ENCODE results near the gene FOXK1. TPM values are rescaled to one million over a fixed set of nuclear protein-coding genes. Genes with fewer than 3 reads are reported as not detected.

The FOXK1 gene
- total RNA-seq, 1 donor from 2014 or later, result 53.6 TPM

DNA sequence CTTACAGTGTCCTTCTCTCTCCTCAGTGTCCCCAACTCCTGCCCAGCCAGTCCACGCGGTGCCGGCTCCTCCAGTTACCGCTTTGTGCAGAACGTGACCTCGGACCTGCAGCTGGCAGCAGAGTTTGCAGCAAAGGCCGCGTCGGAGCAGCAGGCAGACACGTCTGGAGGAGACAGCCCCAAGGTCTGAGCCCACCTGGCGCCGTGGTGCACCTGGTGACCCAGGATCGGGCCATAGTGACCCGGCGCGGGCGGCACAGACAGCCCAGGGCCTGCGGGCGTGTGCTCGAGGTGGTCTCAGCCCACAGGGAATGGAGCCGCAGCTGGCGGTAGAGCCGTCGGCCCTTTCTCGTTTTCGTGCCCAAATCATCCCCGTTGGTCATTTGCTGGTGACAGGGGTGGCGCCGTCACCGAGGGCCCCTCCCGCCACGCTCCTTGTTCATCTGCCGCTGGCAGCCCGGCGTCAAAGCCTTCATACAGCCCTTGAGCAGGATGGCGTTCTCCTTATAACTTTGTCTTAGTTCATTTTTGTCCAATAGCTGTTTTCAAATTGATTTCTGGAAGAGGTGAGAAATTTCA, 72.4 kb downstream of the FOXK1 start:
- no peak overlapping the region for H3K4me3 ChIP-seq (ENCODE audit: insufficient read depth, low read depth, low read length)
- no peak overlapping the region for H3K9ac ChIP-seq (ENCODE audit: low read length)
- no peak overlapping the region for H3K4me2 ChIP-seq (ENCODE audit: low read length)
- no peak for TF ChIP-seq EZH2 (IDR thresholded peaks at IDR 0.05; ENCODE audit: insufficient read depth, low read length)
- TF ChIP-seq, protein P1, sequence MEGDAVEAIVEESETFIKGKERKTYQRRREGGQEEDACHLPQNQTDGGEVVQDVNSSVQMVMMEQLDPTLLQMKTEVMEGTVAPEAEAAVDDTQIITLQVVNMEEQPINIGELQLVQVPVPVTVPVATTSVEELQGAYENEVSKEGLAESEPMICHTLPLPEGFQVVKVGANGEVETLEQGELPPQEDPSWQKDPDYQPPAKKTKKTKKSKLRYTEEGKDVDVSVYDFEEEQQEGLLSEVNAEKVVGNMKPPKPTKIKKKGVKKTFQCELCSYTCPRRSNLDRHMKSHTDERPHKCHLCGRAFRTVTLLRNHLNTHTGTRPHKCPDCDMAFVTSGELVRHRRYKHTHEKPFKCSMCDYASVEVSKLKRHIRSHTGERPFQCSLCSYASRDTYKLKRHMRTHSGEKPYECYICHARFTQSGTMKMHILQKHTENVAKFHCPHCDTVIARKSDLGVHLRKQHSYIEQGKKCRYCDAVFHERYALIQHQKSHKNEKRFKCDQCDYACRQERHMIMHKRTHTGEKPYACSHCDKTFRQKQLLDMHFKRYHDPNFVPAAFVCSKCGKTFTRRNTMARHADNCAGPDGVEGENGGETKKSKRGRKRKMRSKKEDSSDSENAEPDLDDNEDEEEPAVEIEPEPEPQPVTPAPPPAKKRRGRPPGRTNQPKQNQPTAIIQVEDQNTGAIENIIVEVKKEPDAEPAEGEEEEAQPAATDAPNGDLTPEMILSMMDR (IDR thresholded peaks at IDR 0.05; ENCODE audit: insufficient read depth, low read depth, low read length), result no peak
- H3K27ac ChIP-seq (ENCODE audit: low read depth, low read length), result no peak overlapping the region
- H3K27me3 ChIP-seq (ENCODE audit: insufficient read depth, low read length), result no peaks in the 10 kb centered on the region
- peaks cover 15% of the 10 kb centered on the region for H3K36me3 Mint-ChIP-seq (ENCODE audit: low read depth, unreplicated experiment)
- no peak overlapping the region for H3K27ac Mint-ChIP-seq (ENCODE audit: unreplicated experiment)
- H3K79me2 ChIP-seq (ENCODE audit: insufficient read depth, low read length), result peaks cover 41% of the 10 kb centered on the region
- H4K20me1 ChIP-seq (ENCODE audit: insufficient read depth, low read length), result peaks cover 33% of the 10 kb centered on the region
- H3K9me3 Mint-ChIP-seq (ENCODE audit: unreplicated experiment), result no peaks in the 10 kb centered on the region
- no peak for FAIRE-seq
- H3K36me3 ChIP-seq (ENCODE audit: insufficient read depth, low read length), result peaks cover 11% of the 10 kb centered on the region
- no peak overlapping the region for H2AFZ ChIP-seq (ENCODE audit: low read depth, low read length)
- no peak overlapping the region for H3K4me3 Mint-ChIP-seq (ENCODE audit: unreplicated experiment)
- H3K27me3 Mint-ChIP-seq (ENCODE audit: low read depth, unreplicated experiment), result no peaks in the 10 kb centered on the region
- H3K4me1 ChIP-seq (ENCODE audit: insufficient read depth, low read length), result peaks cover 4% of the 10 kb centered on the region
- H3K4me1 Mint-ChIP-seq (ENCODE audit: low read depth, unreplicated experiment), result no peaks in the 10 kb centered on the region
- H3K9me3 ChIP-seq (ENCODE audit: insufficient read depth, low read depth, low read length), result no peaks in the 10 kb centered on the region
- DNase-seq (ENCODE audit: low read depth), result no peak

DNA sequence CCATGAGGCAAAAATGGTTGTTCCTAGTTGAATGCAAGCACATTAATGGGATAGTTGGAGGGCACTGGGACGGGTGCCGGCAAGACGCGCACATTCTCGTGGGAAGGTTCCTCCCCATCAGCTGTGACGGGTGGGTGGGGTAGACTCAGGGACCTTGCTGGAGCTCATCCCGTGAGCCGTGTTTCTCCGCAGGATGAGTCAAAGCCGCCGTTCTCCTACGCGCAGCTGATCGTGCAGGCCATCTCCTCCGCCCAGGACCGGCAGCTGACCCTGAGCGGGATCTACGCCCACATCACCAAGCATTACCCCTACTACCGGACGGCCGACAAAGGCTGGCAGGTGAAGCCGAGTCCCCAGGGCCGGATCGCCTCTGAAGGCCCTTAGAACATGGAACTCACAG, 73.0 kb downstream of the FOXK1 start:
- Mint-ChIP-seq H3K27ac (ENCODE audit: unreplicated experiment) (no peak overlapping the region), H3K27me3 (ENCODE audit: low read depth, unreplicated experiment) (no peaks in the 10 kb centered on the region), H3K4me1 (ENCODE audit: low read depth, unreplicated experiment) (no peaks in the 10 kb centered on the region), H3K4me3 (ENCODE audit: unreplicated experiment) (no peak overlapping the region), H3K36me3 (ENCODE audit: low read depth, unreplicated experiment) (peaks cover 15% of the 10 kb centered on the region), H3K9me3 (ENCODE audit: unreplicated experiment) (no peaks in the 10 kb centered on the region)
- no peak overlapping the region for H3K9ac ChIP-seq (ENCODE audit: low read length)
- peaks cover 11% of the 10 kb centered on the region for H3K36me3 ChIP-seq (ENCODE audit: insufficient read depth, low read length)
- DNase-seq (ENCODE audit: low read depth), result no peak
- no peak overlapping the region for H3K4me3 ChIP-seq (ENCODE audit: insufficient read depth, low read depth, low read length)
- H3K4me2 ChIP-seq (ENCODE audit: low read length), result no peak overlapping the region
- TF ChIP-seq EZH2 (IDR thresholded peaks at IDR 0.05; ENCODE audit: insufficient read depth, low read length), result no peak
- TF ChIP-seq, protein P1 (IDR thresholded peaks at IDR 0.05; ENCODE audit: insufficient read depth, low read depth, low read length), result no peak
- no peak overlapping the region for H3K27ac ChIP-seq (ENCODE audit: low read depth, low read length)
- no peaks in the 10 kb centered on the region for H3K27me3 ChIP-seq (ENCODE audit: insufficient read depth, low read length)
- H4K20me1 ChIP-seq (ENCODE audit: insufficient read depth, low read length), result peaks cover 30% of the 10 kb centered on the region
- H3K9me3 ChIP-seq (ENCODE audit: insufficient read depth, low read depth, low read length), result no peaks in the 10 kb centered on the region
- FAIRE-seq, result no peak
- H2AFZ ChIP-seq (ENCODE audit: low read depth, low read length), result no peak overlapping the region
- H3K79me2 ChIP-seq (ENCODE audit: insufficient read depth, low read length), result peaks cover 36% of the 10 kb centered on the region
- H3K4me1 ChIP-seq (ENCODE audit: insufficient read depth, low read length), result peaks cover 4% of the 10 kb centered on the region

DNA sequence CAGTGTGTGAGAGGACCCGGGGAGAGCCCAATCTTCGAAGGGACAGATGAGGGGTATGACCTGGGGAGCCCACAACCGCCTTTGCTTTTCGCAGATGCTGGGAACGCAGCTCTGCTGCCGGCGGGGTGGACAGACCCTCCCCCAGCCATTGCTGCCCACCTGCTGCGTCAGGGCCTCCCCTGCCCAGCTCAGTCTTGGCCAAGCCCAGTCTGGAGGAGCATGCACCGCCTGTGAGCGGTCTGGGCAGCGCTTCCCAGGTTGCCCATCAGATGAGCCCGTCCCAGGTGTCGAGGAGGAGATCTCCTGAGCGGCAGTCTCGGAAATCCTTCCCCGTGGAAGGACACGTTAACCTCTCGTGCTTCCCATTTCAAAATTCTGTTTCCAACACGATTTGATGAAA, 76.0 kb downstream of the FOXK1 start:
- Mint-ChIP-seq H3K27me3 (ENCODE audit: low read depth, unreplicated experiment) (no peaks in the 10 kb centered on the region), H3K36me3 (ENCODE audit: low read depth, unreplicated experiment) (peaks cover 21% of the 10 kb centered on the region), H3K4me1 (ENCODE audit: low read depth, unreplicated experiment) (no peaks in the 10 kb centered on the region), H3K27ac (ENCODE audit: unreplicated experiment) (no peak overlapping the region), H3K9me3 (ENCODE audit: unreplicated experiment) (no peaks in the 10 kb centered on the region), H3K4me3 (ENCODE audit: unreplicated experiment) (no peak overlapping the region)
- no peak overlapping the region for H3K4me3 ChIP-seq (ENCODE audit: insufficient read depth, low read depth, low read length)
- H3K36me3 ChIP-seq (ENCODE audit: insufficient read depth, low read length), result peaks cover 14% of the 10 kb centered on the region
- H3K9me3 ChIP-seq (ENCODE audit: insufficient read depth, low read depth, low read length), result no peaks in the 10 kb centered on the region
- peaks cover 15% of the 10 kb centered on the region for H3K79me2 ChIP-seq (ENCODE audit: insufficient read depth, low read length)
- no peaks in the 10 kb centered on the region for H3K4me1 ChIP-seq (ENCODE audit: insufficient read depth, low read length)
- FAIRE-seq (no peak), DNase-seq (ENCODE audit: low read depth) (no peak)
- TF ChIP-seq, protein P1 (IDR thresholded peaks at IDR 0.05; ENCODE audit: insufficient read depth, low read depth, low read length), result no peak
- TF ChIP-seq EZH2 (IDR thresholded peaks at IDR 0.05; ENCODE audit: insufficient read depth, low read length), result no peak
- H3K9ac ChIP-seq (ENCODE audit: low read length), result no peak overlapping the region
- H3K4me2 ChIP-seq (ENCODE audit: low read length), result no peak overlapping the region
- no peak overlapping the region for H3K27ac ChIP-seq (ENCODE audit: low read depth, low read length)
- H3K27me3 ChIP-seq (ENCODE audit: insufficient read depth, low read length), result no peaks in the 10 kb centered on the region
- no peak overlapping the region for H2AFZ ChIP-seq (ENCODE audit: low read depth, low read length)
- peaks cover 15% of the 10 kb centered on the region for H4K20me1 ChIP-seq (ENCODE audit: insufficient read depth, low read length)
